ENCODE results near the gene RREB1. TPM values are rescaled to one million over a fixed set of nuclear protein-coding genes. Genes with fewer than 3 reads are reported as not detected.

The RREB1 gene
- total and polyA plus RNA-seq, 2 of the 4 experiments (the other 2 are of a cell fraction), result 8.4 to 14.5 TPM

DNA sequence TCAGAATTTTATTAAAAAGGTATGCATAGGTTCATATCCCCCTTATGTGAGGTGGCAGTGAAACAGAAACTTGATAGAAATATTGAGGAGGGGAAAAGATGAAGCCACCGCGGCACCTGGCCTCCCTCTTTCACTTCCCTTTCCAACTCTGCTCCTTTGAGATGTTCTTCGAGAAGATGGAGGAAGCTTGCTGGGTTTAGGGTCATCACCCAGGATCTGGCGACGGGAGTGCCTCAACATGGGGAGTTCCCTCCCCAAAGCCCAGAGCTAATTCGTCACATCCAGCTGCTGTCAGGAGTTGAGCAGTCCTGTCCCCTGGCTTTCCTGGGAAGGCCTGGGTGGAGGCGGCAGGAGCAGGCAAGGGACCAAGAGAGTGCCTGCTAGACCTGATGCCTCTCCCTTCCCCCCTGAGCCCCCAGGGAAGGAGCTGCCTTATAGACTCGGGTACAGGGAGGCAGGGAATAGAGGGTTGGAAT lies 29.1 kb downstream of the RREB1 start:
- no peaks in the 10 kb centered on the region for H3K9me3 ChIP-seq (ENCODE audit: control insufficient read depth, insufficient read depth, low read length)
- DNase-seq, result no peak
- no peaks in the 10 kb centered on the region for H3K36me3 ChIP-seq (ENCODE audit: control insufficient read depth, insufficient read depth, low read length)
- no peak overlapping the region for H2BK15ac ChIP-seq (ENCODE audit: low read depth, low read length)
- H3K9me1 ChIP-seq (ENCODE audit: insufficient read depth, low read length), result peaks cover 15% of the 10 kb centered on the region
- H2BK120ac ChIP-seq (ENCODE audit: low read depth, low read length), result peak overlapping the region; percentile 41
- H3K27ac ChIP-seq (ENCODE audit: insufficient read depth, low read length), result peak overlapping the region; percentile 45
- no peak overlapping the region for H3K4me3 ChIP-seq (ENCODE audit: insufficient read depth, low read depth, low read length)
- H3K4me1 ChIP-seq (ENCODE audit: control insufficient read depth, insufficient read depth, low read length), result peaks cover 14% of the 10 kb centered on the region
- intact Hi-C loops (cut with micrococcal nuclease) (loop anchor here (2.0 kb wide), 1 partner anchor 28 kb away; no protein-coding TSS in a partner anchor), in situ Hi-C loops (cut with MboI; ENCODE audit: low sequenced_read_pairs) (no loop called here), dilution Hi-C loops (cut with HindIII; ENCODE audit: low sequenced_read_pairs, unreplicated experiment) (no loop called here)
- peak overlapping the region; percentile 40 for H2AK5ac ChIP-seq (ENCODE audit: low read depth, low read length)
- peak overlapping the region; percentile 1 for H3K18ac ChIP-seq (ENCODE audit: low read depth, low read length)
- no CpG with 5 or more reads among the region's 8 CpGs for WGBS, 2 experiments (ENCODE audit: extremely low coverage in 2 of 2, insufficient read length in 1 of 2)
- H3K9ac ChIP-seq (ENCODE audit: low read depth, low read length), result peak overlapping the region; percentile 4; the same call in 1 of the 2 replicates
- no TSS peak for BruUV-seq (replicated peaks)
- peaks cover 39% of the 10 kb centered on the region for H4K20me1 ChIP-seq (ENCODE audit: insufficient read depth, low read length)
- TF ChIP-seq MAFK (IDR thresholded peaks at IDR 0.05; ENCODE audit: low read depth, low read length) (no peak), MXI1 (IDR thresholded peaks at IDR 0.05; ENCODE audit: borderline replicate concordance, low read depth, low read length) (no peak), RAD21 (IDR thresholded peaks at IDR 0.05; ENCODE audit: low read length) (no peak)
- peak overlapping the region; percentile 7 for H4K5ac ChIP-seq (ENCODE audit: low read depth, low read length)
- H3K79me1 ChIP-seq (ENCODE audit: low read depth in 1 of 2, low read length in 2 of 2), result peaks cover 22 to 69% of the 10 kb centered on the region in 2 experiments
- H2BK5ac ChIP-seq (ENCODE audit: low read depth, low read length, poor library complexity, severe bottlenecking), result peak overlapping the region; percentile 53
- H3K14ac ChIP-seq (replicated peaks; ENCODE audit: low read depth, low read length), result peak overlapping the region; percentile 72
- H2AK9ac ChIP-seq (replicated peaks; ENCODE audit: low read depth, low read length, poor library complexity), result peak overlapping the region; percentile 90
- CTCF ChIA-PET, result no interaction called here
- no peaks in the 10 kb centered on the region for H3K27me3 ChIP-seq (ENCODE audit: control insufficient read depth, insufficient read depth, low read length)
- peak overlapping the region; percentile 88 for H3K4me2 ChIP-seq (ENCODE audit: low read depth, low read length)
- peak overlapping the region; percentile 90 for H3K23ac ChIP-seq (ENCODE audit: low read depth, low read length)
- no peak overlapping the region; the same call in 1 of the 2 replicates for H2BK20ac ChIP-seq (ENCODE audit: low read depth, low read length)
- POLR2A ChIA-PET (ENCODE audit: unreplicated experiment), result interaction anchor here (0.6 kb wide), 1 partner anchor 10 kb away, joined by 5 read pairs; no protein-coding TSS in a partner anchor
- H3K4ac ChIP-seq (ENCODE audit: low read depth, low read length), result peak overlapping the region; percentile 84
- peak overlapping the region; percentile 30 to 68 for H4K8ac ChIP-seq (ENCODE audit: low read depth in 2 of 2, low read length in 2 of 2)
- peak overlapping the region; percentile 55; the same call in 1 of the 2 replicates for H3K56ac ChIP-seq (ENCODE audit: extremely low read depth, insufficient read depth, low read length)
- peak overlapping the region; percentile 57 for H4K91ac ChIP-seq (ENCODE audit: insufficient read depth, low read depth, low read length)
- H2AFZ ChIP-seq (replicated peaks; ENCODE audit: low read length, poor library complexity), result peak overlapping the region; percentile 54
- no peak; the same call in 1 of the 2 replicates for ATAC-seq (ENCODE audit: low read depth)
